ENCODE measurements around the gene PRR35. TPM values are rescaled to one million over a fixed set of nuclear protein-coding genes. Genes with fewer than 3 reads are reported as not detected.

The PRR35 gene
- total RNA-seq, 1 experiment from 2014 or later, result not detected

GRCh38 chr16:534856-535445 lies 25.2 kb upstream of the PRR35 start:
- Histone ChIP-seq H3K36me3 (peaks cover 22% of the 10 kb centered on the region), H3K9me3 (replicated peaks) (no peaks in the 10 kb centered on the region), H3K4me3 (no peak overlapping the region), H3K27me3 (no peaks in the 10 kb centered on the region), H3K4me1 (peaks cover 24% of the 10 kb centered on the region), H3K27ac (no peak overlapping the region)
- no peak for DNase-seq

DNA sequence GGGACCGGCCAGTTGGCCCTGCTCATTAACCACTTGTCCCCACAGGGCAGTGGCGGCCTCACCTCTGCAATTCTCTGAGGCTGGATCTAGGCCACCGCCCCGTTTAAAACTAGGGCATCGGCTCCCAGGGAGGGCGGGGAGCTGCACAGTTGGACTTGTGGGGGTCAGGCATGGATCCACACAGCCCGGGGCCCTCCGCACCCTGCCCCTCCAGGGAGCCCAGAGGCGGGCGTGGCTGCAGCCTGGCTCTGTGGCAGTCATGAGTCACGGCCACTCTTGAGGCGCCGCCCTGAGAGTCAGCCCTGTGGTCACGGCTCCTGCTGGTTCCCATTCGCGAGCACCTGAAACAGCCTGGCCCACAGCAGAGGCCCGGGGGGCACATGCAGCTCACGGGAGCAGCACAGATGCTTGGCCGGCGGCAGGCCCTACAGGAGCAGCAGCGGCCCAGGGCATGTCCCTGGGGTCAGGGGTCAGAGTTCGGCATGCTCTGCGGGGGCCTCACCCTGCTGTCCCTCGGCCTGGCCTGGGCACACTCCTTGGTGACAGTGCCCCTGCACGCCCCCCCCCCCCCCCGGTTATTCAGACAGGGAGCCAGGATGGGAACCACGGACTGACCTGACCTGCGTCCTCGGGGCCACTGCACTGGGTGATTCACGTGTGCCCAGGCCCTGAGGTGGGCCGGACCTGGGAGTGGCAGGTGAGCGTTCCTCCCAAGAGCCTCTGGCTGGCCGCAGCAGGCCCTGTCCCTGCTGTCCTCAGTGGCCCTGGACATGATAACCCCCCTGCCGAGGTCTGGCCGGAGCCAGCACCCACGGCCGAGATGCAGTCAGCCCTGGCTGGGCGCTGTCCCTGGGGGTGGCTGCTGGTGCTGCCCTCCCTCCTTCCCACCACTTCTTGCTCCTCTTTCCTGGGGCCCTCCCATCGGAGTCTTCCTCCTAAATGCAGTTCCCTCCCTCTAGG lies 24.5 kb upstream of the PRR35 start:
- H3K4me3 ChIP-seq, result no peak overlapping the region
- H3K4me1 ChIP-seq, result peaks cover 24% of the 10 kb centered on the region
- no peak overlapping the region for H3K27ac ChIP-seq

GRCh38 chr16:536746-537145 lies 23.4 kb upstream of the PRR35 start:
- Histone ChIP-seq H3K27ac (no peak overlapping the region), H3K9me3 (replicated peaks) (no peaks in the 10 kb centered on the region), H3K4me1 (peaks cover 24% of the 10 kb centered on the region), H3K36me3 (peaks cover 25% of the 10 kb centered on the region), H3K4me3 (no peak overlapping the region), H3K27me3 (no peaks in the 10 kb centered on the region)
- no peak for DNase-seq

More for the DNA sequence above, 24.5 kb upstream of the PRR35 start:
- Histone ChIP-seq H3K9me3 (replicated peaks) (no peaks in the 10 kb centered on the region), H3K36me3 (peaks cover 25% of the 10 kb centered on the region), H3K27me3 (no peaks in the 10 kb centered on the region)
- peak; percentile 50 for DNase-seq

DNA sequence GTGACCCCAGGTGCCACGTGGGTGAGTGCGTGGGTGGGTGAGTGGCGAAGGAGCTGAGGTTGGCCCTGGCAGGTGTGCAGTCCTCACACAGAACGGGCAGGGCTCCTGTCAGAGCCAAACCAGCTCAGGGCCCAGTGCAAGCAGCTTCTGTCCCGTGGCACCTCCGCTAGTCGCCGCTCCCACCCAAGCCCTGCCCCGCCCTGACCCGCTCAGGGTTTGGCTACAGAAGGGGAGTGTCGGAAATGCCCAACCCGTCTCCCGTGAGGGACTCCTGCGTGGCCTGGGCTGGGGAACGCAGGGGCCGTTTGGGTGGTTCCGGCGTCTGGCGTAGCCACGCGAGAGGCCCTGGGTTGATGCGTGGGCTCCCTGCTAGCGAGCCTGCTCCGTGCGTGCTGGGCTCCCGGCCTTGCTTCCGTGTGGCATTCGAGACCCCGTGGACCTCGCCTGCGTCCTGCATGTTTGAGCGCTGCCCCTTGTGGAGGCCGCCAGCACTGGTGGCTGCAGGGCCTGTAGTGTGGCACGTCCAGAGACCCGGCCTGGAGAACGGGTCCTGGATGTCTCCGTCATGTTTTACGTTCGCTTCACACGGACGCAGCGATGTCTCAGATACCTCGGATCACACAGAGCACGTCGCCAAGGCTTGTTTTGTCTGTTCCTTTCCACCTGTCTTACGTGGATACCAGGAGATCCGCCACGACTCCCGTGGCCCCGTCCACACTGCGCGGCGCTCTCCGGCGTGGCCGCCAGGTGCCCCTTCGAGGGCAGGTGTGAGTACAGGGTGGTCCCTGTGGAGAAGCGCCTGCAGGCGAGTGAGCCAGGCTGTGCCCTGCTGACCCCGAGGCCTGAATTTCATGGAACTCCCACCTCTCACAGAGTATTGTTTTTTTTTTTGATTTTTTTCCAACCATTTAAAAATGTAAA lies 22.5 kb upstream of the PRR35 start:
- DNase-seq, result no peak
- Histone ChIP-seq H3K36me3 (peaks cover 28% of the 10 kb centered on the region), H3K9me3 (replicated peaks) (no peaks in the 10 kb centered on the region), H3K27ac (no peak overlapping the region), H3K4me3 (no peak overlapping the region), H3K27me3 (no peaks in the 10 kb centered on the region), H3K4me1 (peaks cover 24% of the 10 kb centered on the region)

- peaks cover 29% of the 10 kb centered on the region for H3K36me3 ChIP-seq
- no peak overlapping the region for H3K27ac ChIP-seq
- no peaks in the 10 kb centered on the region for H3K27me3 ChIP-seq
- H3K4me1 ChIP-seq, result peaks cover 6% of the 10 kb centered on the region; the same call in 1 of the 2 replicates
- no peak overlapping the region for H3K4me3 ChIP-seq
- H3K9me3 ChIP-seq (replicated peaks), result no peaks in the 10 kb centered on the region
- DNase-seq, result no peak
Measured at GRCh38 chr16:539901-540530, 20.2 kb upstream of the PRR35 start.

GRCh38 chr16:540645-541340 lies 19.4 kb upstream of the PRR35 start:
- no peaks in the 10 kb centered on the region for H3K27me3 ChIP-seq

DNA sequence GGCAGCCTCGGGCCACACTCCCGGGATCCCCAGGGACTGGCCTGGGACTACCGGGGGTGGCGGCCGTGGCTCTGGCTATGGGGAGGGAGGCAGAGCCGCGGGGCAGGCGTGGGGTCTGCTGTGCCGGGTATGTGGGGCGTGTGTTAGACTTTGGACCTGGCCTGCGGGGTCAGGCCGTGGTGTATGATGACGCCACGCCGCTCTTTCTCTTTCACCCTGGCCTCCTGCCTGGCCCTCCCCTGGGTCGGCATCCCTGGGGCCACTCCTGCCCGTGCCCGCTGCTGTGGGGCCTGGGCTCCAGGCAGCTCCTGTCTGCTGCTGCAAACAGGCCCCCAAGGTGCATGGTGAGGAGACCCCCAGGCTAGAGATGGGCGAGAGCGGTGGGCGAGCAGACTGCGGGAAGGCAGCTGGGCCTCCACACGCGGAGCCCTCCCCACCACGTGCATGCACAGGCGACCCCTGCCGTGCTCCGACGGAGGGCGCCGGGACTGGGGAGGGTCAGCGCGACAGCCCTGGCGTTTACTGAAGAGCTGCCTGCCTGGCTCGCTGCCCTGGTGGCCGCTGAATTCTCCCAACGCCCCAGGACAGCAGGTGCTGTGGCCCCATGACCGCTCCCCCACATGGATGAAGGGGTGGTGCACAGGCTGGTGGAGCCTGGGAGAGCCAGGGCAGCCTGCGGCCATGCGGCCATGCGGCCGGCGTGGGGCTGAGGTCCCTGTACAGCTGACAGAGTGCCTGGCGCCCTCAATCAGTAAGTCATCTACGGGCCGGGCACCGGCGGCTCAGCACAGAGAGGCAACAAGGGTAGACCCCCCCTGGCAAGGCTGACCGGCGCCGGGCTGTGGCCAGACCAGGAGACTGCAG lies 16.7 kb upstream of the PRR35 start:
- no peak for DNase-seq
- Histone ChIP-seq H3K27me3 (no peaks in the 10 kb centered on the region), H3K9me3 (replicated peaks) (0 out of 2 replicates have a peak, but pooled peaks cover 3% of the 10 kb centered on the region), H3K4me3 (no peak overlapping the region), H3K27ac (no peak overlapping the region), H3K36me3 (peaks cover 24% of the 10 kb centered on the region), H3K4me1 (no peaks in the 10 kb centered on the region)

More at GRCh38 chr16:540645-541340, 19.4 kb upstream of the PRR35 start:
- no peak for DNase-seq
- Histone ChIP-seq H3K4me3 (no peak overlapping the region), H3K36me3 (peaks cover 34% of the 10 kb centered on the region), H3K4me1 (no peaks in the 10 kb centered on the region), H3K9me3 (replicated peaks) (no peaks in the 10 kb centered on the region), H3K27ac (no peak overlapping the region)

DNA sequence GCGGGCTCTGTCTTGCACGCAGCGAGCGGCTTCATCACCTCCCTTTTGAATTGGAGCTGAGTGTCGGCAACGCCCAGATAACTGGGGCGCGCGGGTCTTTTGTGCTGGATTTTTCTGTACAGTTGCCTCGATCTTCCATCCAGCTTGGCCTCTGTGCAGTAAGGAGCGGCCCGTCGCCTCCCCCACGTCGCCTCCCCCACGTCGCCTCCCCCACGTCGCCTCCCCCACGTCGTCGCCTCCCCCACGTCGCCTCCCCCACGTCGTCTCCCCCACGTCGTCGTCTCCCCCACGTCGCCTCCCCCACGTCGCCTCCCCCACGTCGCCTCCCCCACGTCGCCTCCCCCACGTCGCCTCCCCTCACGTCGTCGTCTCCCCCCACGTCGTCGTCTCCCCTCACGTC lies 15.7 kb upstream of the PRR35 start:
- no peak overlapping the region for H3K27ac ChIP-seq
- H3K36me3 ChIP-seq, result peaks cover 31% of the 10 kb centered on the region
- no peak overlapping the region for H3K4me3 ChIP-seq
- no peaks in the 10 kb centered on the region for H3K4me1 ChIP-seq
- 0 out of 2 replicates have a peak, but pooled peaks cover 3% of the 10 kb centered on the region for H3K9me3 ChIP-seq (replicated peaks)
- no peak for DNase-seq
- no peaks in the 10 kb centered on the region for H3K27me3 ChIP-seq

- H3K4me3 ChIP-seq, result no peak overlapping the region
- no peaks in the 10 kb centered on the region for H3K27me3 ChIP-seq
- DNase-seq, result no peak
- no peak overlapping the region for H3K27ac ChIP-seq
- H3K9me3 ChIP-seq (replicated peaks), result 0 out of 2 replicates have a peak, but pooled peaks cover 3% of the 10 kb centered on the region
- peaks cover 42% of the 10 kb centered on the region for H3K36me3 ChIP-seq
- no peaks in the 10 kb centered on the region for H3K4me1 ChIP-seq
Measured at GRCh38 chr16:546909-547770, 13.1 kb upstream of the PRR35 start.

DNA sequence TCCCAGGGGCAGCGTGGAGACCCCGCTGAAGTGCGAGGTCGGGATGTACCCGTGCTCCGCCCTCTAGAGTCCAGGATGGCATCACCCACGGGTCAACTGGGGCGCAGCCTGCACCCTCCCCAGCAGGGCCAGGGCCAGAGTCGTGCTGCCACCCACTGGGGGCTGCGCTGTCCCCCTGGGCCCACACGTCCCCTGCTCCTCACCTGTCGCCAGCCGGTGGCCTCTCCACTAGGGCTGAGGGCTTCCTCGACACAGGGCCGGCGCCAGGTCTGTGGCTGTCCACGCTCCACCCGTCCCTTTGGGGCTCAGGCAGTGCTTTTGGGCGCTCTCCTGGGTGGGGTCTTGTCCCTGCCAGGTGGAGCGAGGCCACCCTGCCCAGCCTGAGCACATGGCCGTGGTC lies 11.6 kb upstream of the PRR35 start:
- H3K36me3 ChIP-seq, result peaks cover 43% of the 10 kb centered on the region
- H3K4me3 ChIP-seq, result no peak overlapping the region
- H3K9me3 ChIP-seq (replicated peaks), result 0 out of 2 replicates have a peak, but pooled peaks cover 3% of the 10 kb centered on the region
- no peak for DNase-seq
- no peaks in the 10 kb centered on the region for H3K4me1 ChIP-seq
- H3K27ac ChIP-seq, result no peak overlapping the region
- H3K27me3 ChIP-seq, result no peaks in the 10 kb centered on the region

DNA sequence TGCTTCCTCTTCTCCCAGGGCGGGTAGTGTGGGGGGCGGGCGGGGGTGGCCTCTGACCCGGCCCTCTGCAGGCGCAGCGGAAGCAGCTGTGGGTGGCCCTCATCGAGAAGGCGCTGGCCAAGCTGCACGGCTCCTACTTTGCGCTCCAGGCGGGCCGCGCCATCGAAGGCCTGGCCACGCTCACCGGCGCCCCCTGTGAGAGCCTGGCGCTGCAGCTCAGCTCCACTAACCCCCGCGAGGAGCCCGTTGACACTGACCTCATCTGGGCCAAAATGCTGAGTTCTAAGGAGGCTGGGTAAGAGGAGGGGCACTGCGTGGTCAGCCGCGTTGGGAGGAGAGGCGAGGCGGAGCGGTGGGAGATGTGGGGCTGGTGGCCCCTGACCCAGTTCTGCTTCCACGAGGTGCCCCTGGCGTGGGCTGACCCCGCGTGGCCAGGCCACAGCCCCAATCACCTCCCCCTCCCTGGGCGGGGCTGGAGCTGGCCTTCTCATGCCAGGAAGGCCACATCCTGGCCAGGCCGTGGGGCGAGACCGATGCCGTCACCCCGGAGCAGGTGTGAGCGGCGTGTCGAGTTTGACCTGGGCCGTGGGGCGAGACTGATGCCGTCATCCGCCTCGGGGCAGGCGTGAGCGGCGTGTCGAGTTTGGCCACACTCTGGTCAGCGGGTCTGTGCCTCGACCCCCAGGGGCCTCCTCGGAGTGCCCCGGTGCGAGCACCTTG lies 10.5 kb upstream of the PRR35 start:
- Histone ChIP-seq H3K9me3 (replicated peaks) (0 out of 2 replicates have a peak, but pooled peaks cover 3% of the 10 kb centered on the region), H3K4me1 (no peaks in the 10 kb centered on the region), H3K4me3 (no peak overlapping the region), H3K27ac (no peak overlapping the region), H3K27me3 (no peaks in the 10 kb centered on the region), H3K36me3 (peaks cover 43% of the 10 kb centered on the region)
- no peak for DNase-seq

- no peak overlapping the region for H3K27ac ChIP-seq
Measured at GRCh38 chr16:551210-551609, 9.0 kb upstream of the PRR35 start.

More at GRCh38 chr16:551210-551609, 9.0 kb upstream of the PRR35 start:
- no peaks in the 10 kb centered on the region for H3K27me3 ChIP-seq
- no peak overlapping the region for H3K4me3 ChIP-seq
- H3K36me3 ChIP-seq, result peaks cover 37% of the 10 kb centered on the region
- H3K9me3 ChIP-seq (replicated peaks), result 0 out of 2 replicates have a peak, but pooled peaks cover 3% of the 10 kb centered on the region
- no peaks in the 10 kb centered on the region for H3K4me1 ChIP-seq
- DNase-seq, result no peak

Data from SJCRH30 (cell line).